GM23248 (cell line): ENCODE results near the gene CNTN4. TPM values are rescaled to one million over a fixed set of nuclear protein-coding genes. Genes with fewer than 3 reads are reported as not detected.

ENCODE experiments used
- DNase-seq: peaks from one replicate; pipeline ENCODE4 v3.0.0-alpha.2; 2015
- H2AFZ ChIP-seq: fragments of 200-600 bp; sonication (generic); 2 replicates; pipeline ENCODE4 v1.6.1; 2016; ENCODE audit warnings: antibody characterized with exemption
- H3F3A ChIP-seq: fragments of 200-600 bp; sonication (generic); 2 replicates; pipeline ENCODE4 v1.6.1; 2016; ENCODE audit warnings: mild to moderate bottlenecking, antibody characterized with exemption, mixed run types; ENCODE audit not compliant: insufficient read depth
- H3K27ac ChIP-seq: fragments of 200-600 bp; sonication (generic); 2 replicates; pipeline ENCODE4 v1.5.1; 2016; ENCODE audit warnings: mild to moderate bottlenecking
- H3K27me3 ChIP-seq: fragments of 200-600 bp; sonication (generic); replicated peaks from 2 replicates; pipeline ENCODE4 v1.6.1; 2016; ENCODE audit warnings: mild to moderate bottlenecking; ENCODE audit not compliant: insufficient read depth
- H3K36me3 ChIP-seq: fragments of 200-600 bp; sonication (generic); 2 replicates; pipeline ENCODE4 v1.6.1; 2016; ENCODE audit warnings: low read depth, mild to moderate bottlenecking
- H3K4me1 ChIP-seq: fragments of 200-600 bp; sonication (generic); 2 replicates; pipeline ENCODE4 v1.6.1; 2016; ENCODE audit warnings: mild to moderate bottlenecking; ENCODE audit not compliant: insufficient read depth
- H3K4me2 ChIP-seq: fragments of 200-600 bp; sonication (generic); one replicate; pipeline ENCODE4 v1.6.1; 2016; ENCODE audit warnings: mild to moderate bottlenecking; ENCODE audit not compliant: unreplicated experiment
- H3K4me3 ChIP-seq: fragments of 200-600 bp; sonication (generic); 2 replicates; pipeline ENCODE4 v1.5.1; 2016; ENCODE audit warnings: mild to moderate bottlenecking
- H3K79me2 ChIP-seq: fragments of 200-600 bp; sonication (generic); 2 replicates; pipeline ENCODE4 v1.6.1; 2016; ENCODE audit warnings: mild to moderate bottlenecking; ENCODE audit not compliant: insufficient read depth
- H3K9ac ChIP-seq: fragments of 200-600 bp; sonication (generic); 2 replicates; pipeline ENCODE4 v1.6.1; 2016; ENCODE audit warnings: mild to moderate bottlenecking
- H3K9me2 ChIP-seq: fragments of 200-600 bp; sonication (generic); 2 replicates; pipeline ENCODE4 v1.6.1; 2016; ENCODE audit warnings: mixed run types, mild to moderate bottlenecking, moderate library complexity; ENCODE audit not compliant: insufficient read depth
- H3K9me3 ChIP-seq: fragments of 200-600 bp; sonication (generic); one replicate; pipeline ENCODE4 v1.6.1; 2017; ENCODE audit warnings: low read depth
- H4K20me1 ChIP-seq: fragments of 200-600 bp; sonication (generic); 2 replicates; pipeline ENCODE4 v1.6.0; 2016; ENCODE audit not compliant: insufficient read depth
- EZH2 ChIP-seq: fragments of 200-600 bp; sonication (generic); IDR thresholded peaks from 2 replicates; pipeline ENCODE4 v1.6.1; 2018; ENCODE audit warnings: antibody characterized with exemption, mild to moderate bottlenecking; ENCODE audit not compliant: insufficient read depth, poor library complexity, severe bottlenecking
- EZH2phosphoT487 ChIP-seq: fragments of 200-600 bp; sonication (generic); IDR thresholded peaks from 2 replicates; pipeline ENCODE4 v1.6.1; 2018; ENCODE audit warnings: antibody characterized with exemption, moderate library complexity, mild to moderate bottlenecking, low read depth; ENCODE audit not compliant: insufficient read depth
- WGBS, 2 experiments: methylation state at CpG; one replicate each; pipeline ENCODE4 v1.1.6; 2015 to 2017; ENCODE audit warnings: low lambda C conversion rate in 2 of 2, low coverage in 1 of 2; ENCODE audit errors: missing lambda C conversion rate in 2 of 2; 5-methylcytosine and 5-hydroxymethylcytosine counted together
- in situ Hi-C: fragments of 300-500 bp; cut with MboI; formaldehyde crosslinking; loops from 2 replicates; pipeline ENCODE4 v1.15.0; 2020
- polyA plus RNA-seq: library from polyadenylated mRNA; unstranded; fragments of >200 nt; fragmentation: Nextera tagmentation; extraction: Ambion mirVana; gene quantifications from 2 replicates; pipeline ENCODE4 v1.2.1, GENCODE V29; 2016
- total RNA-seq: library from RNA; depleted of rRNA; stranded (reverse); fragments of >200 nt; shearing (Covaris generic); gene quantifications from 2 replicates; pipeline ENCODE4 v1.2.3, GENCODE V29; 2014

Gene CNTN4
- total and polyA plus RNA-seq, 2 experiments from 2014 or later = not detected

GRCh38 chr3:2495746-2496145 is 397.1 kb downstream of the CNTN4 start:
- H3K79me2 ChIP-seq = no peaks in the 10 kb centered on the region
- no peak for DNase-seq

GRCh38 chr3:2504912-2505311 is 406.2 kb downstream of the CNTN4 start:
- DNase-seq = no peak
- Histone ChIP-seq H3K4me3 (no peak overlapping the region), H3K36me3 (no peaks in the 10 kb centered on the region), H3K9me2 (no peaks in the 10 kb centered on the region), H3F3A (no peaks in the 10 kb centered on the region), H3K9me3 (peaks cover 6% of the 10 kb centered on the region), H3K79me2 (no peaks in the 10 kb centered on the region), H3K27me3 (no peaks in the 10 kb centered on the region), H3K9ac (no peak overlapping the region), H2AFZ (no peak overlapping the region), H4K20me1 (no peaks in the 10 kb centered on the region), H3K27ac (no peak overlapping the region), H3K4me1 (no peaks in the 10 kb centered on the region), H3K4me2 (no peak overlapping the region)
- WGBS, 2 experiments = 1 to 3% methylated on average over 2 of the region's 2 CpGs
- in situ Hi-C loops = no loop called here
- TF ChIP-seq EZH2 = no peak
- TF ChIP-seq EZH2phosphoT487 = no peak

More at GRCh38 chr3:2495746-2496145, 397.1 kb downstream of the CNTN4 start:
- Histone ChIP-seq H3K4me2 (no peak overlapping the region), H3K27ac (no peak overlapping the region), H3K4me3 (no peak overlapping the region), H2AFZ (no peak overlapping the region), H3K9ac (no peak overlapping the region), H3K4me1 (no peaks in the 10 kb centered on the region), H3K36me3 (no peaks in the 10 kb centered on the region), H3F3A (no peaks in the 10 kb centered on the region), H3K9me3 (peaks cover 4% of the 10 kb centered on the region), H3K9me2 (no peaks in the 10 kb centered on the region), H3K27me3 (no peaks in the 10 kb centered on the region), H4K20me1 (no peaks in the 10 kb centered on the region)
- 24 to 27% methylated on average over 2 of the region's 2 CpGs for WGBS, 2 experiments
- in situ Hi-C loops = no loop called here
- TF ChIP-seq EZH2phosphoT487 (no peak), EZH2 (no peak)

GRCh38 chr3:2506776-2507175 is 408.1 kb downstream of the CNTN4 start:
- Histone ChIP-seq H3F3A (no peaks in the 10 kb centered on the region), H3K4me2 (no peak overlapping the region), H3K79me2 (no peaks in the 10 kb centered on the region), H4K20me1 (no peaks in the 10 kb centered on the region), H3K9ac (no peak overlapping the region), H3K9me3 (peaks cover 6% of the 10 kb centered on the region), H3K27ac (no peak overlapping the region), H3K4me3 (no peak overlapping the region), H3K36me3 (no peaks in the 10 kb centered on the region), H3K27me3 (no peaks in the 10 kb centered on the region), H3K9me2 (no peaks in the 10 kb centered on the region), H3K4me1 (no peaks in the 10 kb centered on the region), H2AFZ (no peak overlapping the region)
- 36 to 43% methylated on average over 8 of the region's 8 CpGs for WGBS, 2 experiments
- TF ChIP-seq EZH2phosphoT487 (no peak), EZH2 (no peak)
- DNase-seq = no peak
- in situ Hi-C loops = no loop called here

- H3F3A ChIP-seq = no peaks in the 10 kb centered on the region
- peaks cover 6% of the 10 kb centered on the region for H3K9me3 ChIP-seq
These were observed 412.0 kb downstream of the CNTN4 start for GRCh38 chr3:2510591-2511145.

GRCh38 chr3:2511356-2511755 is 412.7 kb downstream of the CNTN4 start:
- Histone ChIP-seq H3K9me2 (no peaks in the 10 kb centered on the region), H3K27me3 (no peaks in the 10 kb centered on the region), H3K36me3 (no peaks in the 10 kb centered on the region), H4K20me1 (no peaks in the 10 kb centered on the region), H3K9me3 (peaks cover 6% of the 10 kb centered on the region), H3K79me2 (no peaks in the 10 kb centered on the region), H3K27ac (no peak overlapping the region), H3K9ac (no peak overlapping the region), H3K4me2 (no peak overlapping the region), H2AFZ (no peak overlapping the region), H3K4me3 (no peak overlapping the region), H3K4me1 (no peaks in the 10 kb centered on the region), H3F3A (no peaks in the 10 kb centered on the region)
- TF ChIP-seq EZH2 (no peak), EZH2phosphoT487 (no peak)
- WGBS, 2 experiments = 4 to 9% methylated on average over 10 of the region's 10 CpGs
- in situ Hi-C loops = no loop called here
- DNase-seq = no peak

More at GRCh38 chr3:2510591-2511145, 412.0 kb downstream of the CNTN4 start:
- in situ Hi-C loops = no loop called here
- 29 to 32% methylated on average over 8 of the region's 8 CpGs for whole genome bisulfite sequencing, 2 experiments
- H3K9me2 ChIP-seq = no peaks in the 10 kb centered on the region
- H4K20me1 ChIP-seq = no peaks in the 10 kb centered on the region
- H2AFZ ChIP-seq = no peak overlapping the region
- H3K27me3 ChIP-seq = no peaks in the 10 kb centered on the region
- TF ChIP-seq EZH2 = no peak
- no peak for TF ChIP-seq EZH2phosphoT487
- H3K9ac ChIP-seq = no peak overlapping the region
- H3K4me3 ChIP-seq = no peak overlapping the region
- no peak for DNase-seq
- no peak overlapping the region for H3K27ac ChIP-seq
- H3K79me2 ChIP-seq = no peaks in the 10 kb centered on the region
- H3K4me2 ChIP-seq = no peak overlapping the region
- H3K36me3 ChIP-seq = no peaks in the 10 kb centered on the region
- no peaks in the 10 kb centered on the region for H3K4me1 ChIP-seq
